Measurements from ENCODE around the gene BCL6B. TPM values are rescaled to one million over a fixed set of nuclear protein-coding genes. Genes with fewer than 3 reads are reported as not detected.
"Not testable (repeated sequence)": the region's sequence is repeated elsewhere in the genome, so short reads cannot be mapped to it uniquely, and the experiment has no call there.

BCL6B gene
- total RNA-seq, 2 donors from 2014 or later, result 2.9 to 7.0 TPM

DNA sequence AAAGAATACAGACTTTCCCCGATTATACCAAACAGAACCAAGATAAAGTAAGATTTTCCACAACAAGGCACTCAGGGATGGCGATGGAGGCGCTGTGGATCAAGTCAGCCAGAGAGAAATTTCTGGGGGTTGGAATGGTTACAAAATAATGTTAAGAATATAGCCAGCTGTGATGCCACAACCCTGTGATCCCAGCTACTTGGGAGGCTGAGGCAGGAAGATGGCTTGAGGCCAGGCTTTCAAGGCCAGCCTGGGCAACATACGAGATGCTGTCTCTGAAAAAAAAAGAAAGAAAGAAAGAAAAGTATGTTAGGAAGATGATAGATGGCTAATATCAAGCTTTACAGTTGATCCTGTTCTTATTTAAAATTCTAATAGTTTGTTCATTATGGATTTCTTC is 37.6 kb upstream of the BCL6B start:
- Histone ChIP-seq H3K9me3 (ENCODE audit: control insufficient read depth, low read length) (no peaks in the 10 kb centered on the region), H3K27ac (ENCODE audit: low read depth, low read length) (no peak overlapping the region), H3K27me3 (ENCODE audit: control insufficient read depth, insufficient read depth, low read length, poor library complexity, severe bottlenecking) (no peaks in the 10 kb centered on the region), H3K9ac (ENCODE audit: extremely low read depth, low read length, poor library complexity, severe bottlenecking) (no peak overlapping the region), H3K4me1 (ENCODE audit: control insufficient read depth, insufficient read depth, low read length) (no peaks in the 10 kb centered on the region), H3K4me3 (ENCODE audit: low read length) (no peak overlapping the region), H3K36me3 (ENCODE audit: control insufficient read depth, insufficient read depth, low read length) (no peaks in the 10 kb centered on the region)
- no peaks in the 10 kb centered on the region for H3K36me3 Mint-ChIP-seq (ENCODE audit: low read depth)
- DNase-seq, result no peak
- H3K4me3 Mint-ChIP-seq, result no peak overlapping the region
- H3K27ac Mint-ChIP-seq, result no peak overlapping the region
- WGBS, 2 experiments (ENCODE audit: insufficient coverage in 1 of 2, insufficient read length in 1 of 2), result 95 to 100% methylated on average over 1 to 4 of the region's 4 CpGs
- no peaks in the 10 kb centered on the region for H3K9me3 Mint-ChIP-seq
- no peaks in the 10 kb centered on the region for H3K4me1 Mint-ChIP-seq
- TF ChIP-seq, protein P1, sequence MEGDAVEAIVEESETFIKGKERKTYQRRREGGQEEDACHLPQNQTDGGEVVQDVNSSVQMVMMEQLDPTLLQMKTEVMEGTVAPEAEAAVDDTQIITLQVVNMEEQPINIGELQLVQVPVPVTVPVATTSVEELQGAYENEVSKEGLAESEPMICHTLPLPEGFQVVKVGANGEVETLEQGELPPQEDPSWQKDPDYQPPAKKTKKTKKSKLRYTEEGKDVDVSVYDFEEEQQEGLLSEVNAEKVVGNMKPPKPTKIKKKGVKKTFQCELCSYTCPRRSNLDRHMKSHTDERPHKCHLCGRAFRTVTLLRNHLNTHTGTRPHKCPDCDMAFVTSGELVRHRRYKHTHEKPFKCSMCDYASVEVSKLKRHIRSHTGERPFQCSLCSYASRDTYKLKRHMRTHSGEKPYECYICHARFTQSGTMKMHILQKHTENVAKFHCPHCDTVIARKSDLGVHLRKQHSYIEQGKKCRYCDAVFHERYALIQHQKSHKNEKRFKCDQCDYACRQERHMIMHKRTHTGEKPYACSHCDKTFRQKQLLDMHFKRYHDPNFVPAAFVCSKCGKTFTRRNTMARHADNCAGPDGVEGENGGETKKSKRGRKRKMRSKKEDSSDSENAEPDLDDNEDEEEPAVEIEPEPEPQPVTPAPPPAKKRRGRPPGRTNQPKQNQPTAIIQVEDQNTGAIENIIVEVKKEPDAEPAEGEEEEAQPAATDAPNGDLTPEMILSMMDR (conservative IDR thresholded peaks at IDR 0.05), result no peak
- peaks cover 30% of the 10 kb centered on the region for H3K27me3 Mint-ChIP-seq (ENCODE audit: insufficient read depth)

DNA sequence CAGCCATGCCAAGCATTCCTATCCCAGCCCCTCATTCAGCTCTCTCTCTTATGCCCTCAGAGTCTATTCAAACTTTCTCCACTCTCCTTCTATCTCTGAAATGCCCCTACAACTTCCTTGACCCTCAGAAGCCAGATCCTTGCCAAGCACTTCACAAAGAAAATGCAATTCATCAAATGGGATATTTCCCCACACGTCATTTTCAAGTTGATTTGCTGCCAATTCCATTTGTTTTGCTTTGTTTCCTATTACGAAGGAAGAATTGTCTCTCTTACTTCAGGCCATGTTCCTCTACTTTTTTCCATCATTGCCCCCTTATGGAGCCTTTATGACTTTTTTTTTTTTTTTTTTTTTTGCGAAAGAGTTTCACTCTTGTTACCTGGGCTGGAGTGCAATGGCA is 36.2 kb upstream of the BCL6B start:
- no peaks in the 10 kb centered on the region for H3K4me1 ChIP-seq (ENCODE audit: control insufficient read depth, insufficient read depth, low read length)
- TF ChIP-seq, protein P1 (conservative IDR thresholded peaks at IDR 0.05), result no peak
- no peak for DNase-seq
- H3K4me1 Mint-ChIP-seq, result no peaks in the 10 kb centered on the region
- 89 to 100% methylated on average over 2 of the region's 3 CpGs for WGBS, 2 experiments (ENCODE audit: insufficient coverage in 1 of 2, insufficient read length in 1 of 2)
- no peak overlapping the region for H3K9ac ChIP-seq (ENCODE audit: extremely low read depth, low read length, poor library complexity, severe bottlenecking)
- no peaks in the 10 kb centered on the region for H3K9me3 ChIP-seq (ENCODE audit: control insufficient read depth, low read length)
- no peak overlapping the region for H3K4me3 Mint-ChIP-seq
- peaks cover 33% of the 10 kb centered on the region for H3K27me3 Mint-ChIP-seq (ENCODE audit: insufficient read depth)
- H3K27ac ChIP-seq (ENCODE audit: low read depth, low read length), result no peak overlapping the region
- no peaks in the 10 kb centered on the region for H3K36me3 ChIP-seq (ENCODE audit: control insufficient read depth, insufficient read depth, low read length)
- H3K27ac Mint-ChIP-seq, result no peak overlapping the region
- no peaks in the 10 kb centered on the region for H3K36me3 Mint-ChIP-seq (ENCODE audit: low read depth)
- H3K4me3 ChIP-seq (ENCODE audit: low read length), result no peak overlapping the region
- no peaks in the 10 kb centered on the region for H3K27me3 ChIP-seq (ENCODE audit: control insufficient read depth, insufficient read depth, low read length, poor library complexity, severe bottlenecking)
- H3K9me3 Mint-ChIP-seq, result no peaks in the 10 kb centered on the region

DNA sequence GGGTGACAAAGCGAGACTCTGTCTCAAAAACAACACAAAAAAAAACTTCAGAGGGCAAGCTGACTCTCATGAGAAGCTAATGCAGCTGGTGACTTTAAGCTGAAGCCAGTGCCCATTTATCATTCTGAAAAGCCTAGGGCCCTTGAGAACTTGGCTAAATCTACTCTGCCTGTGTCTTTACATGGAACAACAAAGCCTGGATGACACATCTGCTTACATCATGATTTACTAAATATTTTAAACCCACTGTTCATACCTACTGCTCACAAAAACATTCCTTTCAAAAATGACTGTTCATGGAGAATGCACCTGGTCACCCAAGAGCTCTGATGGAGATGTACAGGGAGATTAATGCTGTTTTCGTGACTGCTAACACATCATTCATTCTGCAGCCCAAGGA is 33.1 kb upstream of the BCL6B start:
- Mint-ChIP-seq H3K4me3 (no peak overlapping the region), H3K27me3 (ENCODE audit: insufficient read depth) (peaks cover 54% of the 10 kb centered on the region), H3K27ac (no peak overlapping the region), H3K9me3 (no peaks in the 10 kb centered on the region), H3K36me3 (ENCODE audit: low read depth) (no peaks in the 10 kb centered on the region), H3K4me1 (no peaks in the 10 kb centered on the region)
- Histone ChIP-seq H3K27me3 (ENCODE audit: control insufficient read depth, insufficient read depth, low read length, poor library complexity, severe bottlenecking) (no peaks in the 10 kb centered on the region), H3K27ac (ENCODE audit: low read depth, low read length) (no peak overlapping the region), H3K36me3 (ENCODE audit: control insufficient read depth, insufficient read depth, low read length) (no peaks in the 10 kb centered on the region), H3K4me1 (ENCODE audit: control insufficient read depth, insufficient read depth, low read length) (no peaks in the 10 kb centered on the region), H3K9ac (ENCODE audit: extremely low read depth, low read length, poor library complexity, severe bottlenecking) (no peak overlapping the region), H3K9me3 (ENCODE audit: control insufficient read depth, low read length) (no peaks in the 10 kb centered on the region), H3K4me3 (ENCODE audit: low read length) (no peak overlapping the region)
- DNase-seq, result no peak
- 88 to 89% methylated on average over 2 of the region's 2 CpGs for WGBS, 2 experiments (ENCODE audit: insufficient coverage in 1 of 2, insufficient read length in 1 of 2)
- TF ChIP-seq, protein P1 (conservative IDR thresholded peaks at IDR 0.05), result no peak

DNA sequence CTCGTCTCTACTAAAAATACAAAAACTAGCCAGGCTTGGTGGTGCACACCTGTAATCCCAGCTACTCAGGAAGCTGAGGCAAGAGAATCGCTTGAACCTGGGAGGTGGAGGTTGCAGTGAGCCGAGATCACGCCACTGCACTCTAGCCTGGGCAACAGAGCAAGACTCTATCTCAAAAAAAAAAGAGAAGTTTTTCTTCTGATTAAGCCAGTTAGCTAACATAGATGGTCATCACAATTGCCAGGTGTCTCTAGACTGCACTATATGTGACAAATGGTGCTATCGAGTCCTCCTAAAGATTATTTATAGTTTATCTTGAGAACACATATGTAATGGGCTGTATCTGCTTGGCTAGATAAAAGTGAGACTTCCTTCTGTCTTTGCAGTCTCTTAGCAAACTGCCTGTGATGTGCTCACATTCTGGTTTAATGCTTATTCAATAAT is 29.2 kb upstream of the BCL6B start:
- not testable (repeated sequence) for H3K9me3 Mint-ChIP-seq; H3K4me3 Mint-ChIP-seq; H3K9me3 ChIP-seq (ENCODE audit: control insufficient read depth, low read length); DNase-seq; H3K9ac ChIP-seq (ENCODE audit: extremely low read depth, low read length, poor library complexity, severe bottlenecking); H3K4me1 ChIP-seq (ENCODE audit: control insufficient read depth, insufficient read depth, low read length); H3K27ac Mint-ChIP-seq; H3K36me3 ChIP-seq (ENCODE audit: control insufficient read depth, insufficient read depth, low read length); H3K27ac ChIP-seq (ENCODE audit: low read depth, low read length); H3K4me1 Mint-ChIP-seq; H3K4me3 ChIP-seq (ENCODE audit: low read length)
- WGBS, 2 experiments (ENCODE audit: insufficient coverage in 1 of 2, insufficient read length in 1 of 2), result 91 to 95% methylated on average over 4 to 5 of the region's 5 CpGs
- peaks cover 20% of the 10 kb centered on the region for H3K27me3 ChIP-seq (ENCODE audit: control insufficient read depth, insufficient read depth, low read length, poor library complexity, severe bottlenecking)
- Mint-ChIP-seq H3K36me3 (ENCODE audit: low read depth) (peaks cover 15% of the 10 kb centered on the region), H3K27me3 (ENCODE audit: insufficient read depth) (peaks cover 68% of the 10 kb centered on the region)
